Small intestine (tissue), 7 donors: ENCODE measurements around the gene STRBP. TPM values are rescaled to one million over a fixed set of nuclear protein-coding genes. Genes with fewer than 3 reads are reported as not detected.
A peak's percentile ranks its signal among the peaks of the same experiment; 100 is the strongest.
"Not testable (repeated sequence)": the region's sequence is repeated elsewhere in the genome, so short reads cannot be mapped to it uniquely, and the experiment has no call there.

ENCODE experiments used
- DNase-seq, 2 donors: peaks; one replicate each; pipeline versions ENCODE4 v3.0.0 to v3.0.0-alpha.2; 2013
- FAIRE-seq: peaks from 2 replicates; lab custom pipeline; 2012; peaks lifted over from hg19 to GRCh38; lab: Jason Lieb, UNC
- H3K27ac ChIP-seq, 3 donors: one replicate each; pipeline ENCODE4 v1.5.1; 2013; ENCODE audit warnings: low read length in 2 of 3, mild to moderate bottlenecking in 2 of 3, control low read depth in 1 of 3, inconsistent platforms in 1 of 3, low read depth in 1 of 3, moderate library complexity in 1 of 3
- H3K27me3 ChIP-seq, 3 donors: one replicate each; pipeline ENCODE4 v1.6.1; 2013; ENCODE audit warnings: low read length in 3 of 3, inconsistent platforms in 1 of 3; ENCODE audit not compliant: control insufficient read depth in 3 of 3, insufficient read depth in 3 of 3
- H3K36me3 ChIP-seq, 3 donors: one replicate each; pipeline ENCODE4 v1.6.1; 2013; ENCODE audit warnings: low read length in 3 of 3, inconsistent platforms in 1 of 3, low read depth in 1 of 3, mild to moderate bottlenecking in 1 of 3, moderate library complexity in 1 of 3; ENCODE audit not compliant: control insufficient read depth in 3 of 3, insufficient read depth in 2 of 3
- H3K4me1 ChIP-seq, 3 donors: one replicate each; pipeline ENCODE4 v1.6.1; 2013; ENCODE audit warnings: low read length in 2 of 3, inconsistent platforms in 1 of 3, low read depth in 1 of 3, mild to moderate bottlenecking in 1 of 3, moderate library complexity in 1 of 3; ENCODE audit not compliant: control insufficient read depth in 3 of 3, insufficient read depth in 2 of 3
- H3K4me3 ChIP-seq, 3 donors: one replicate each; pipeline ENCODE4 v1.5.1; 2013; ENCODE audit warnings: low read length in 3 of 3, control low read depth in 1 of 3, inconsistent platforms in 1 of 3, low read depth in 1 of 3, mild to moderate bottlenecking in 1 of 3, moderate library complexity in 1 of 3
- H3K9me3 ChIP-seq, 2 donors: one replicate each; pipeline ENCODE4 v1.6.1; 2013; ENCODE audit warnings: low read depth in 1 of 2, low read length in 1 of 2; ENCODE audit not compliant: control insufficient read depth in 2 of 2, insufficient read depth in 1 of 2
- WGBS, 3 donors: extraction: QIAGEN DNeasy Blood & Tissue Kit; methylation state at CpG; one replicate each; pipeline ENCODE4 v1.1.7; 2013; 5-methylcytosine and 5-hydroxymethylcytosine counted together
- polyA plus RNA-seq, 4 donors: library from polyadenylated mRNA; stranded (reverse) in 3 of 4; unstranded in 1 of 4; fragments of 200-250 nt in 3 of 4; fragments of 120-200 nt in 1 of 4; gene quantifications; one replicate each; pipeline versions ENCODE4 v1.2.1 to v1.2.3, GENCODE V29; 2013
- donor health status: healthy with polysubstance abuse.
- donor health status: control.
- donor health status: control.
- donor health status: Bipolar disorder and iron deficiency.
- donor health status: healthy.

Gene STRBP
- polyA plus RNA-seq, 4 donors: 13.8 to 26.6 (median 23.0) TPM

DNA sequence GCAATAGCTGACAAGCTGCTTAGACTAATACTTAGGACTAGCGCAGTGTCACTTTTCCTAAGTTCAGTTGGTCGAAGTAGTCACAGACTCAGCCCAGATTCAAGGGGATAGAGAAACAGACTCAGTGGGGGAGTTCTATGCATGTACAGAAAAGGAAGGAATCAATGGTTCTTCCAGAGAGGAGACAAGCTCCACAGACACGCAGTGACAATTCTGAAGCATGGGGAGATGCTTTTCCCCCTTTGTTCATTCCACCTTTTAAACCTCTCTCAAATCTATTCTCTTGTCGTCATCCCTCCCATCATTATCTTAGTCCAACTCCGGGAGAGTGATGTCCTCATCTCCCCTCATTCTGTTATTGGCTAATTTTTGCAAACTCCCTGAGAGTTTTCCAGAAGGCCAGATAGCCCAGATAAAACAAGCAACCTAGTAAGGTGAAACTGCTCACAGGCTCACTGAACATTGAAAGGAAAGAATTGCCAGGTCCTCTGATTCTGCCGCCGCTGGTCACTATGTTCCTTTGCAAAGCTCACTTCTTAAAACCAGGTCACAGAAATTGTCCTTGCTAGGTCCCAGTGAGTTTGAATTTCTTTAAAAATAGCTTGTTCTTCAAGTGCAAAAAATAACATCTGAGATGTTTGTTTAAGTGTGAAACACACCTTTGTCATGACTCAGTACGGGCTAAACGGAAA is 13.4 kb upstream of the STRBP start:
- H3K36me3 ChIP-seq: no peaks in the 10 kb centered on the region
- no peak overlapping the region for H3K27ac ChIP-seq
- no peak for DNase-seq
- peaks cover 0 to 4% (median 0%) of the 10 kb centered on the region in 3 donors for H3K27me3 ChIP-seq
- 54 to 63% (median 55%) methylated on average over 9 of the region's 9 CpGs for WGBS, 3 donors
- H3K9me3 ChIP-seq: peaks cover 0 to 3% of the 10 kb centered on the region in 2 donors
- no peak overlapping the region for H3K4me3 ChIP-seq
- no peaks in the 10 kb centered on the region for H3K4me1 ChIP-seq
- FAIRE-seq: no peak

GRCh38 chr9:123278879-123279493 is 10.6 kb upstream of the STRBP start:
- not testable (repeated sequence) for H3K27ac ChIP-seq, H3K4me3 ChIP-seq, H3K36me3 ChIP-seq, H3K9me3 ChIP-seq, H3K4me1 ChIP-seq, FAIRE-seq, H3K27me3 ChIP-seq, DNase-seq
- 75 to 87% (median 78%) methylated on average over 4 of the region's 4 CpGs for WGBS, 3 donors

DNA sequence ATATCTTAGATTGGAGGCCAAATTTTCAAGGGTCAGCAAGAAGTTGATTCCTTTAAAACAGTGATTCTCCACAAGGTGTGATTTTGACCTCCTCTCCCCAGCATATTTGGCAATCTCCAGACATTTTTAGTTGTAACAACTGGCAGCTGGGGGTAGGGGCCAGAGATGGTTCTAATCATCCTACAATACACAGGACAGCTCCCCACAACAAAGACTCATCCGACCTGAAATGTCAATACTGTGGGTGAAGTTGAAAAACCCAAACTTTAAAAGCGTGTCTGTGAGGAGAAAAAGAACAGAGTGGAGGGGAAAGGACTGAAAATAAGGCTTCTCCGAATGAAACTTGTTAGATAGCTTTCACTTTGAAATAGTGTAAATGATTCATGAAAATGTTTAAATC is 10.0 kb upstream of the STRBP start:
- Histone ChIP-seq H3K36me3 (no peaks in the 10 kb centered on the region), H3K27ac (no peak overlapping the region), H3K9me3 (peaks cover 0 to 3% of the 10 kb centered on the region in 2 donors), H3K27me3 (peaks cover 0 to 4% (median 0%) of the 10 kb centered on the region in 3 donors), H3K4me1 (no peaks in the 10 kb centered on the region), H3K4me3 (no peak overlapping the region)
- no peak for DNase-seq
- WGBS, 3 donors: 66 to 84% (median 75%) methylated on average over 3 of the region's 3 CpGs
- FAIRE-seq: no peak

DNA sequence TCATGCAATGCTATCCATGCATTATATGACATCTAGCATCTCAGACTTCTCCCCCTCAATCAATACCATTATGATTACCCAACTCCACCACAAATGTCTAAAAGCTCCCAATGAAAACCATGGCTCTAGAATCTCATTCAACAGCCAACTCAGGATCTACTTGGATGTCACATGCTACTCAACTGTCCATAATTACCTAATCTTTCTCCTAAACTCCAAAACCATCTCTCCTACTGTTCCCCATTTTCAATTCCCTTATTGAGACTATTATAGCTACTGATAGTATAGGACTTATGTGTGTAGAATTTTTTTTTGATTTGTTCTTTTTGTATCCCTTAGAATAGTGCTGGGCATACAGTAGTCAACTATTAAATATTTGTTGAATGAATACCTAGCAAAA is 8.2 kb upstream of the STRBP start:
- H3K27ac ChIP-seq: no peak overlapping the region
- H3K27me3 ChIP-seq: no peaks in the 10 kb centered on the region
- H3K36me3 ChIP-seq: no peaks in the 10 kb centered on the region
- H3K4me3 ChIP-seq: no peak overlapping the region
- H3K4me1 ChIP-seq: no peaks in the 10 kb centered on the region
- DNase-seq (no peak), FAIRE-seq (no peak)
- H3K9me3 ChIP-seq: peaks cover 0 to 3% of the 10 kb centered on the region in 2 donors

GRCh38 chr9:123271133-123271532 is 2.7 kb upstream of the STRBP start:
- not testable (repeated sequence) for H3K4me3 ChIP-seq, H3K9me3 ChIP-seq, H3K27ac ChIP-seq, FAIRE-seq, H3K27me3 ChIP-seq, H3K36me3 ChIP-seq, DNase-seq
- H3K4me1 ChIP-seq: peaks cover 0 to 15% (median 5%) of the 10 kb centered on the region in 3 donors
- WGBS, 3 donors: 91 to 92% (median 92%) methylated on average over 6 of the region's 6 CpGs

DNA sequence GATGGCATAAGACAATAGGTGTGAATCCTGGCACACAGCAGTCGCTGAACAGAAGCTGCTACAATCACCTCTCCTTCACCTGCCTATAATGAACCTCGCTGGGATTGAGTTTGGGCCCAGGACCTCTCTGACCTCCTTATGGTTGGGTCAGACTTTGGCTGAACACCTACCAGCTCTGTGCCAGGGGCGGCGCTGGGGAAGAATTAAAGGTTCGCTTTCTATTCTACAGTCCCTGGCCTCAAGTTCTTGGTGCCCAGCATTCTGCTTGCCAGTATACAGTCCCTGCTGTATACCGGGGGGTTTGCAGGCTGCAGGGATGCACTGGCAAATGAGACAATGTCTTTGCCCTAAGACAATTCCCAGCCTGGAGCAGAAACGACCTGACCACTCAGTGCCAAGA is 895 bp upstream of the STRBP start:
- DNase-seq (no peak), FAIRE-seq (no peak)
- 34 to 62% (median 54%) methylated on average over 7 of the region's 7 CpGs for WGBS, 3 donors
- Histone ChIP-seq H3K4me1 (peaks cover 0 to 15% (median 5%) of the 10 kb centered on the region in 3 donors), H3K27me3 (peaks cover 0 to 3% (median 0%) of the 10 kb centered on the region in 3 donors), H3K4me3 (peak overlapping the region in 2 of 3 donors; percentile 62 to 95), H3K27ac (peak overlapping the region; percentile 74 to 84 (median 80)), H3K9me3 (no peaks in the 10 kb centered on the region), H3K36me3 (no peaks in the 10 kb centered on the region)

DNA sequence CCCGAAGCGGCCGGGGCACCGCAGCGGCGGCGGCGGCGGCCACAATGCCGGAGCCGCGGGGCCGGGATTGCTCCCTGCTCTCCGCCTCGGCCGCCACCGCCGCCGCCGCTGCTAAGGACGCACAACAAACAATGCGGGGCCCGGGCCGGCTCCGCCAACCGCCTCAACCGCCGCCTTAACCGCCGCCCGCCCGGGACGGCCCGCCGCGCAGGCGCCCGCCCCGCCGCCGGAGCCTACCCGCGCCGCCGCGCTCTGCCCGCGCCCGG is 254 bp downstream of the STRBP start:
- DNase-seq (no peak), FAIRE-seq (no peak)

GRCh38 chr9:123267481-123268198 is 746 bp downstream of the STRBP start:
- Histone ChIP-seq H3K9me3 (no peaks in the 10 kb centered on the region), H3K27ac (peak overlapping the region in 2 of 3 donors; percentile 15 to 84), H3K4me3 (peak overlapping the region; percentile 75 to 95 (median 75)), H3K4me1 (peaks cover 0 to 15% (median 5%) of the 10 kb centered on the region in 3 donors), H3K27me3 (peaks cover 0 to 3% (median 0%) of the 10 kb centered on the region in 3 donors), H3K36me3 (no peaks in the 10 kb centered on the region)
- WGBS, 3 donors: 4 to 6% (median 4%) methylated on average over 29 to 34 of the region's 34 CpGs
- peak; percentile 23 to 31 for DNase-seq
- no peak for FAIRE-seq

More for the DNA sequence above, 254 bp downstream of the STRBP start:
- Histone ChIP-seq H3K4me1 (peaks cover 0 to 15% (median 5%) of the 10 kb centered on the region in 3 donors), H3K36me3 (no peaks in the 10 kb centered on the region), H3K27ac (peak overlapping the region in 2 of 3 donors; percentile 15 to 84), H3K27me3 (peaks cover 0 to 3% (median 0%) of the 10 kb centered on the region in 3 donors), H3K4me3 (peak overlapping the region; percentile 75 to 95 (median 75)), H3K9me3 (no peaks in the 10 kb centered on the region)
- 0 to 1% (median 0%) methylated on average over 24 to 49 of the region's 49 CpGs for WGBS, 3 donors
